GM21717 (cell line): Measurements from ENCODE around the gene C1orf74.
"Not testable (repeated sequence)": the region's sequence is repeated elsewhere in the genome, so short reads cannot be mapped to it uniquely, and the experiment has no call there.

Experiments
- ATAC-seq: cut with Tn5 transposase; IDR thresholded peaks from one replicate; pipeline ENCODE4 v1.9.1; 2021; ENCODE audit warnings: mild to moderate bottlenecking, moderate library complexity; ENCODE audit not compliant: unreplicated experiment

Gene C1orf74

DNA sequence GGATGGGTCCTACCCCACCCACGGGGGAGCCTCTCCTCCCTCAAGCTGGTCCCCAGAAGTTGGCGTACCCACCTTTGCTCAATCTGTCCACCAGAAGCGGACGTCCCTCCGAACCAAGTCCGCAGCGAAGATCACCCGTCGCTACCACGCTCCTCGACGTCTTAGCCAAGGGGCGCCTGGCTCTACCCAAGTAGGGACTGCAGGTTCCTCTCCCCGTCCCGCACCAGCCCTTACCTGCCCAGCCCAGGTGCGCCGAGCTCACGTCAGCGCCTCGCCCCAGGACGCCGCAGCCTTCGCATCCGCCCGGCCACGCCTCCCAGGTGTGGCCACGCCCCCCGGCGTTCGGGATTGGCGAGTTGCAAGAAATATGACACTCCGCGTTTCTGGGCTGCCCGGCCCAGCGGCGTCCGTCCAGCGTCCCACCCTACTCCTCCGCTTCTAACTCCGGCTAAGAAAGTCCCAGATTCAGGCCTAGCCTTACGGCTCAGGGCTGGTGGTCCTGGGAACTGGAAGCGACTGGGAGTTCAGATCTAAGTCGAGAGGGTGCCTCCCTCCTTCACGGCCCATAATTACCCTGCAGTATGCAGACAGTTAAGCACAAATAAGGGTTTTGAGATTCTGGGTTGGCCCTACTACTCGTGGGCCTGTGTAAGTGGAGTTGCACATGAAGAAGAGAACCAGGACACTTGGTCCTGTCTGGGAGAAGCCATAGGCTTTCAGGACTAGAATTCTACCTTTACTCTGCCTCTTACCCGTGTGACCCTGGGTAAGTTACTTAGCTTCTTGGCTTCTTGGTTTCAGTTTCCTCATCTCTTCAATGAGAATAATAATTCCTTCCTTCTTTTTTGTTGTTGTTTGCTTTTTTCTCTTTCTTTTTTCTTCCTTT, 21.8 kb upstream of the C1orf74 start, which contains the start of gene IRF6:
IRF6 (minus strand) TSS at position 268 of the 886 bp plus-strand sequence. CDS start 4,729 bp downstream, outside the sequence.
- peak; percentile 71 for ATAC-seq

DNA sequence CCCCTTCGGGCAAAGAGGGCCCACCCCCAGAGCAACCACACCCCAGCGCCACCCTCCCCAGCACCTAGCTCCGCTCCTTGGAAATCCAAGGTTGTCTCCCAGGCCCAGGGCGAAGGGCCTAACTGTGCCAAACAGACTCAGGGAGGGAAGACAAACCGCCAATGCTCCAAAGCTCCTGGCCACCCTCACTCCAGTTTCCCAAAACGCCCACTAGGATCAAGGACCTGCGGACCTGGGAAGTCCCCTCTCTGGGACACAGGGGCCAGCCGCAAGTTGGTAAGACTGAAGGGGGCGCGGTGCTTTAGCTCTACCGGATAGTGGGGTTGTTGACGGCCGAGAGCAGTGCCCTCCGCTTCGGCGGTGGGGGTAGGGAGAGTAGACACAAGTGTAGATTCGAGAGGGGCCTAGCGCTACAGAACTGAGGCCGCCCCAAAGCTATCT, 21.0 kb upstream of the C1orf74 start:
- ATAC-seq: no peak

DNA sequence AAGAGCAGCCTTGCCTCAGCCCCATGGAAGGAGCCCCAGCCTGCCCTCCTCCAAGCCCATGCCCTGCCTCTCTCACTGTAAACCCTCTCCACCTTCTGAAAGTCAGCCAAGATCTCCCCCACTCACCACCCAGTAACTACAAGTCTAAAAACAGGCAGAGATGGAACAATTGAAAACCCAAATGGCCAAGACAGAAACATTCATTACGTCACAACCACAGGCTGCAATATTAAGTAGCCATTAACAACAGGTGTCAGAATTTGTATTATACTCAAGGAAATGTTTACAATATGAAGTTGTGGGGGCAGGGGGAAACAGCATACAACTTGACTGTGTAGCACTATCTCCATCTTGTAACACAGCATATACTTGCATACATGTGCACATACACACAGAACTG, 19.2 kb upstream of the C1orf74 start:
- ATAC-seq: no peak

DNA sequence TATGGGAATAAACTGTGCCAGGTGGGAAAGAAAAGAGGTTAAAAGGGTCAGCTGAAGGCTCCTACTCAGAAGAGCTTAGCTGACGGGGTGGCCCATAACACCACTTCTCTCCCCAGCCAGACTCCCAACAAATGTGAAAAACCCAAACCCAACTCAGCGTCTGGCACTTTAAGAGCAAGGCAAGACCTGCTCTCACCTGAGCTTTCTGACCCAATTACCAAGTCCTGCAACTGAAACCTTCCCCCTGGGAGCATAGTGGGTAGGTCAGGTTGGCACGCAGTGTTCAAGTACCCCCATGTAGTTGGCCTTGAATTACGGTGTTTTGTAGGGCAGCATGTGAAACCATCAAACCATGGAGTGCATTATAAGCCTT, 18.4 kb upstream of the C1orf74 start:
- no peak for ATAC-seq

DNA sequence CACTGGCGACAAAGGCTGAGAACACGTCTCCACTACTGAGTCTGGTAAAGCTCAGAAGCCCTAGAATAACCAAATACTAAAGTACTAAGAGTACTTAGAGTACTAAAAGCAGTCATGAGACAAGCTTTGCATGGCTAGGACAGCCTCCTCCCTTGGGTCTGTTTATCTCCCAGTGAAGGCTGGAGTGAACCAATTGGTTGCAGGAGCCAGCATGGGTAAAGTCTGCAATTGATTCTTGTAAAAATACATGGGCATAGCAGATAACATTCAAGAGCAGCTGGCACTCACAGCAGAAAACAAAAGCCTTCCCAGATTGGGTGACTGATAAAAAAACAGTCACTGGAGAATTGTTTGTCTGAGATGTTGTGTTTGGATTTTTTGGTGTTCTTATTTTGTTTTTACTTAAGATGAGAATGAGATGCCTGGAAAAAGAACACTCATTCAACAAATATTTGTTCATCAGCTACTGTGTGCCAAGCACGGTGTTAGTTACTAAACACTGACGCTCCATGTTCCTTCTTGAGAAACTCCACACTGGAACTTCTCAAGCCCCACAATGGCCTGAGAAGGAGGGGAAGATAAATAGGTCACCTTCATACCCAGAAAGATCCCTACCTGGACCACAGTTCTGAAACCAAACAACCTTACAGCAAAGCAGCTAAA, 17.9 kb upstream of the C1orf74 start:
- ATAC-seq: no peak

DNA sequence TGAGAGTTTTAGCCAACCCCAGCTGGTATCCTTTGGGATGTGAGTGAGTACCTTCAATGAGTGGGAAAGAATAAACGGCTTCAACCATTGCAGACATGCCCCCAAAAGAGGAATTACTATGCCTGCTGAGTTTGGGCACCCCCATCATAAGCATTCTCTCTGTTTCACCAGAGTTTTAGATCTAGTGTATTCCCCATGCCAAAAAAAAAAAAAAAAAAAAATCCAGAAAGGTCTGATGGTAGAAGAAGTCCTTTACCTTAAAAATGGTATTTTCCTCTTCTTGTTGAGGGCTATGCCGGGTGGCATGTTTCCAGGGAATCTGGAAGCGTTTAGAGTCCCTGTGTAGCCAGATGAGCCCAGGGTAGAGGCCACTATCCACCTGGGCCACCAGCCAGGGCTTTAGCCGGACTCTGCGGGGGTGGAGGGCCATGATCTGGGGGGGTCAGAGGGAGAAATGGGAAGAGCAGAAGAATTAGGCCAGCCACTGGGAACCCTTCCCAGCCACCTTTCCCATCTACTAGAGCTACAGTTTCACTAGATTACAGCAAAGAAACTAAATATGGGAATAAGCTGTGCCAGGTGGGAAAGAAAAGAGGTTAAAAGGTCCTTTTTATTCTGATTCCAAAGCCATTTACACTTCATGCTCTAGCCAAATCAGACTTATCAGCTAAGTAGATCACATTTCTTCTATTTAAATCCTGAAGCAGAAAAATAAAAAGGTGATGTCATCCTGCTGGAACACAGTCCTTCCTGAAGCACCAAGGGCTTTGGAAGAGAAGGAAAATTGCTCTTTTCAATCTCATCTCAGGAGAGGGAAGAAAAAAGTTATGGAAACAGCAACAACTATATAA, 16.9 kb upstream of the C1orf74 start:
- no peak for ATAC-seq

DNA sequence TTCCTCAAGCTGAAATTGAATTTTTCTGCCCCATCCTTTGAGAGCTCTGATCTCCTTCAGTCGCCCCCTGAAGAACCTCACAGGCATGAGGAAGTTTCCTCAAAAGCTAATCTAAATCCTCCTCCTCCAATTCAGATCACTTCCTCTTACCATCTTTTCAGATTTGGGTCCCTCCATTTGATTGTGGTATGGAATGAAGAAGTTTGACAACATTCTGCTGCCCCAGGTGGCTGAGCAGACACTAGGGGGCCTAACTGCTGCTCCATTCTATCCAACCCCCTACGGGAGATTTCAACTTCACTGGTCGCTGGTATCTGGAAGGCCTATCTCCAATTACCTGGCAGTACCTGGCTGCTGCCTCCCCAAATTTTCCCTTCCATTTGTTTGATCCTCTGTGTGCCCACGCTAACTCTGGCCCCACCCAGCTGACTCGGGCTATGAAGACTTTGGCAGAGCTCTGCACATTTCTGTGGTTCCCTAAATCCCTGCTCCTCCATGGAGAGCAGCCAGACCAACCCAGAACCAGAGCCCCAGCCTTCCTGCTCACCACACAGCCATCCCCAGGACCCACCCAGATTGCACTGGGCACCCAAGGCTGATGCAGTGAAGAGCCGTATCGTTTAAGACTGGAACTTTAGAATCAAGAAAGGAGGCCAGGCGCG, 13.8 kb upstream of the C1orf74 start:
- ATAC-seq: no peak

DNA sequence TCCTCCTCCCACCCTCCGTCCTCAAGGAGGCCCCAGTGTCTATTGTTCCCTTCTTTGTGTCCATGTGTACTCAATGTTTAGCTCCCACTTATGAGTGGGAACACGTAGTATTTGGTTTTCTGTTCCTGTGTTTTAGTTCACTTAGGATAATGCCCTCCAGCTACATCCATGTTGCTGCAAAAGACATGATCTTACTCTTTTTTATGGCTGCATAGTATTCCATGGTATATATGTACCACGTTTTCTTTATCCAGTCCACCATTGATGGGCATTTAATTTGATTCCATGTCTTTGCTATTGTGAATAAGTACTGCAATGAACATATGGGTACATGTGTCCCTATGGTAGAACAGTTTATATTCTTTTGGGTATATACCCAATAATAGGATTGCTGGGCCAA, 9.4 kb upstream of the C1orf74 start:
- ATAC-seq: not testable (repeated sequence)

DNA sequence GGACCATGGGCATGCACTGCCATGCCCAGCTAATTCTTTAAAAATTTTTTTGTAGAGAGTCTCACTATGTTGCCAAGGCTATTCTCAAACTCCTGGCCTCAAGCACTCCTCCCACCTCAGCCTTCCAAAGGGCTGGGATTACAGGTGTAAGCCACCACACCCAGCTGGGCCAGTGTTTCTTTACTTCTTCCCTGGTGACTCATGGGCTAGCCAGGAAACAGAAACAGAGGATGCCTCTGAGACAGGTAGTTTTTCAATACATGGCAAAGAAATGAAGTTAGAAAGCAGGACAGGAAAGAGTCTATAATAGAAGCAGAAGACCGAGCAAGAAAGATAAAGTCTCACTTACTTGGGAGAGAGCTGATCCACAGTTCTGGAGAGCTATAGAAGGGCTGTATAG, 7.6 kb upstream of the C1orf74 start:
- ATAC-seq: no peak

DNA sequence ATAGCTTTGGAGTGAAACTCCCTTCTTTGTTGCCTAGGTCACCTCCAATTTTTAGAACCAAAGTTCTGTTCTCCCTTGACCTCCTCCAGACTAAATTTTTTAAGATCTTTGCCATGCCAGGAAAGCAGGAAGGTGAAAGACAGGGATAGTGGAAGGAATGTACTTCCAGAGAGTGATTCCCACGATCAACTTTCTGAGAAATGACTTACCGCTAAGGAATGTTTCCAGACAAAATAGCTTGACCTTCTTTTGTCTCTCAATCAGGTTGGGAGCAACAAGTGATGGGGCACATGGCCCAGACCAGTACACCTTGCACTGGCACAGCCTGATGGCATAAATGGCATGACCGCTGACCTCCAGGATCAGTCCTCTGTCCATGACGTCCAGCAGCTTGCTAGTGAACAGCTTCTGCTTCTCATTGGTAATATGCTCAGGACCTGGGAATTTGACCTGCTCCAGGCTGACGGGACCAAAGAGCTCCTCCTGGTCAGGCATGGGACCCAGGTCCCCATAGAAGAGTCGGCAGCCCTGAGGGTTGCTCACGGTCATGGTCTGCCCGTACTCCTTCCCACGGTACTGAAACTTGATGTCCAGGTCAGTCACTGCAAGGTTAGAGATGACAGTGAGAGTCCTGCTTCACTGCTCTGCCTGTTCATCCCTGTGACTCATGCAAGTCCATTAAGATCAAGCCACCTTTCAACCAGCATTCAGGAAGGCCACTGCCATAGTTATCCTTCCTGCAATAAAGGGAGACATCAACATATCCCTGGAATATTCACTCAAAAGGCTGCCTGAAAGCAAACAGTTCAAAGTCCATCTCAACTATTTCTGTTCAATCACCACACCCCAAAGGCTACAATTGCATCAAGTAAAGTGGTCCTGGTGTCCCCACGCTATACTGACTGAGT, 6.2 kb upstream of the C1orf74 start:
- no peak for ATAC-seq

DNA sequence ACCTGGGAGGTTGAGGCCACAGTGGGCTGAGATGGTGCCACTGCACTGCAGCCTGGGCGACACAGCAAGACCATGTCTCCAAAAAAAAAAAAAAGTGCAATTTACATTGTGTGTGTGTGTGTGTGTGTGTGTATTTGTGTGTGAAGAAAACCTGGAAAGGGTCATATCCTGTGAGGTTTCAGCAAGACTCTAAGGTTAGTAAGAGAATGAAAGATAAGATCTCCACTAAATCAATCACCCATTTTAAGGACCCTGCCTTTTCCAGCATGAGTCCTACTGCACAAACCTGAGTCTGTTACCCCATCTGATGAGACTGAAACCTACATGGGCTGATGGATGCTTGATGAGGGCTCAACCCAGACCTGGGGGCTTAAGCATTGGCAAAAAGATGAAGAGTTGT, 4.9 kb upstream of the C1orf74 start:
- no peak for ATAC-seq

DNA sequence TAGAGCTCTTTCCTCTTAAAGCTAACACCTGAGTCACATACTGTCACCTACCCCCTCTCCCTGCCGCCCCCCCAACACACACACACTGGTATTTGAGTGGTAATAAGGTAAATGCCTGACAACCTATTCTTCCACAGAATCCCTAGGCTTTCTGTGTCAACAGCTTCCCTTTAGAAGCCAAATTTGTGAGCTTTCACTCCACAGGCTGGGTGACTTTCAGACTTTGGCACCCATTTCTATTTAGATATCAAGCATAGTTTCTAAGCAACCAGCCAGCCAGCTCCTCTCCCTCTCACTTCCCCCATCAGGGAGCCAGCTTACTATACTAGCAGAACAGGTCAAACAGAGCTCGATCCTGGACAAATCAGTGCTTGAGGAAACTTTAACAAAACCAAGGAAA, 3.2 kb upstream of the C1orf74 start:
- ATAC-seq: no peak

DNA sequence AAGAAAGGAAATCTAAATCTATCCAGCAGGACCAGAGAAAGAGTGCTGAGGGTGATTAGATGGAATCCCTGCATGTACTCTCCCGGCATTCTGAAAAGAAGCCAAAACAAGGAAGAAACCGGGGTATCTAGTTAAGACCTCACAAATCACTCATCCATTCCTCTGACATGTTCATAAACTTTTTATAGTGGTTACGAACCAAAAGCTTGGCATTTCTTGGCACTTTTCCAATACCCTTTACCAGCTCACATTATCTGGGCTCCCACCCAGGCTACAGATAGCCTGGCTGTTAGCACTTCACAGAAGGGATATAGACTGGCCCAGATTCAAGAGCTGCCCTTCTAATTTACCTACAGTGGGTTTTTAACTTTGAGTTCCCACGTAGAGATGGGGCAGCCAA, 1.8 kb upstream of the C1orf74 start:
- no peak for ATAC-seq

DNA sequence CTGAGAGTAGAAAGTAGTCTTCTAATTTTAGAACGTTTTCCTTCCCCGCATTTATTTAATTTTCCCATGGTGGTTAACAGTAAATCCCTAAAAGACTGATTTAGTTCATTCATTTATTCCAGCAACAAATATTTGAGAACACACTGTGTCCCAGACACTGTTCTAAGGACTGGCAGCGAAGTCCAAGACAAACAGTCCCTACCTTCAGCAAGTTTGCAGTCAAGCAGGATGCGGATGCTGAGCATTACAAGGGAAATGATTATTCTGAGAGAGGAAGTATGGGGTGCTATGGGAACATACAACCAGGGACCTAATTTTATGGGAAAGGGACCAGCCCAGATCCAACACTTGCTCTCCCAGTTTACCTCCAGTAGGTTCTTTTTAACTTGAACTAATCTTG, 1.2 kb upstream of the C1orf74 start:
- no peak for ATAC-seq

DNA sequence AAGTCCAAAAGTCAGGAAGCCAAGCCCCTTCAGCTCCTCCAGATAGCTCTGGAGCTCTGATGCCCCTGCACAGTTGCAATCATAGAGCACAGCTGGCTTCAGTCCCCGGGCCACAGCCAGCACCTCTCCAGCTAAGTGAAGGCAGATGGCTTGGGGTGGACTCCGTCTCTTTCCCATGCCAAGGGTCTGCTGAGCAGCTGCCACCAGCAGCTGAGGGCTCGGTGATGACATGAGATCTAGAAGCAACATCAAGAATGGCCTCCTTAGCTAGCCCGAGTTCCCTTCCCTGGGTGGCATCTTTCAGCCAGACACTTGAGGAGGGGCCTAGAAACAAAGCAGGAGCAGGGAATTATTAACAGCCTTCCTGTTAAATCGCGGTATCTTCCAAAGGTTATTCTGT, 973 bp downstream of the C1orf74 start:
- no peak for ATAC-seq

DNA sequence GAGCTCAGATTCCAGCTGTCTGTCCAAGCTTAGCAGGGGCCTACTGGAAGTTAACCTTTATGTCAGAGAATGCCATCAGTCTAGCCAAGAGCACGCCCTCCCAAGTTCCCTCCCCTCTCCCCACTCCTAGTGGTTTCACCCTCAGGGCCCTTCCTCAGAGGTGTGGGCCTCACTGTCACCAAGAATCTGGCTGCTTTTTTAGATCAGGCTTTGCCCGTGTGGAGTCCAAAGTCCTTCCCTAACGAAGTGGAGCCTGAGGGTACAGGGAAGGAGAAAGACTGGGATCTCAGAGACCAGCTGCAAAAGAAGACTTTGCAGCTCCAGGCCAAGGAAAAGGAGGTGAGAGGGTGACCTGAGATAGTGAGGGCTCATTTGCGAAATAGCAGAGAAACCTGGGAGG, 4.1 kb downstream of the C1orf74 start:
- ATAC-seq: no peak

DNA sequence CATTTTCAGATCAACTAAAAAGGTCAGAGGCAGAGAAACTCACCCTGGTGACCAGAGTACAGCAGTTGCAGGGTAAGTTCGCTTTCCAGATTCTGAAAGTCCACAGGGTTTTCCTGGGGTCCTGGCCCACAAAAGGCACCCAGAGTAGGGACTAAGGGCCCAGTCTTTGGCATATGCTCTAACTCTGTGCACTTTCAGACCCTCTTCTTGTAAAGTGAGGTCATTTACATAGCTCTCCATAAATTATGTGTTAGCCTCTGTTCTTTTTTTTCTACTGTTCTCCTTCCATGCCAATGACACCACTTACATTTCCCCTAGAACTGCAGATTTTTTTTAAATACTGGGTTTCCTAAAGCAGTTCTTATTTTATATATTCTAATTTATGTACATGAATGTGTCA, 6.3 kb downstream of the C1orf74 start:
- no peak for ATAC-seq

DNA sequence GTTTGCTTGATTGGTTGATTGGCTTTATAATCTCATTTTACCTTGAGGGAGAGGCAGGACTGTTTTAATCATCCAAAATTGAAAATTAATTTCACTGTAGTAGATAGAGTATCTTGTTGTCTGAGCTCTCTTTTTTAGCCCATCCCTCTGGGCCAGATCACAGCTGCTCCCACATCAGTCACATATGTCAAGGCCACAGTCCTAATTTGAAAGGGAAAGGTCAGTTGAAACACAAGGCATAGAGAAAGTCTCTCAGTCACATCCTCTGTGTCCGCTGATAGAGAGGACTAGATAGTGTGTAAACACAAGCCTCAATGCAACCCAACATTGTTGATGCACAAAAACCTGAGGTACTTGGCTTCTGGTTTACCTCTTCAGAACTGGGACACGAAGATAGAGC, 6.8 kb downstream of the C1orf74 start:
- no peak for ATAC-seq

DNA sequence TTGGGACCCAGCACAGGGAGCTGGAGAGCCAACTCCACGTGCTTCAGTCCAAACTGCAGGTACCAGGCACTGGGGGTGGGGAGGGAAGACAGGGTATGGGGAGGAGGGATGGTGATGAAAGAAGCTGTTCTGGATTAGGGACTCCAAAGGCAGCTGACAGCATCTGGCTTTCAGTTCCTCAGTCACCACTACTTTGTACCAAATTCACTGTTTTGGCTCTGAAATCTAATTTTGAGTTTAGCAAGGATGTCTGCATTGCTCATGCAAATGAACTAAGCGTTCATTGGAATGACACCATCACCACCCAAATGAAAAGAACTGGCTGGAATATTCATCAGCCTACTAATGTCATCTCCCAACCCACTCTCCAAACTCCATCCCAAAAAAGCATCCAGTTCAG, 8.7 kb downstream of the C1orf74 start:
- ATAC-seq: no peak

DNA sequence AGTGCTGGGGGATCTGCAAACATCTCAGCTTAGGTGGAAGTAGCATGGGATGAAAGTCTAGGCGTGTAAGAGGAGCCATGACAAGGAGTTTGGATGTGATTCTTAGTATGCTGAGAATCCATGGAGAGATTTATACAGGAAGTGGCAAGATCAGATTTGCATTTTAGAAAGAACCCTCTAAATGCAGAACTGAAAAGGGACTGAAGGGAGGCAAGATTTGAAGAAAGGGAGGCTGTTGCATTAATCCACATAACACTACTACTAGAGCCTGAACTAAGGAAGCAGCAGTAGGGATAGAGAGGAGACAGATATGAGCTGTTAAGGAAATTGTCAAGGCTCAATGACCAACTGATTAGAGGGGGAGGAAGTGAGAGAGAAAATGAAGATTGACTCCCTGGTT, 9.8 kb downstream of the C1orf74 start:
- peak; percentile 64 for ATAC-seq
